Transverse colon (tissue), 4 donors: ENCODE results near the gene SLTM.
"Not testable (repeated sequence)": the region's sequence is repeated elsewhere in the genome, so short reads cannot be mapped to it uniquely, and the experiment has no call there.

Experiments used
- EP300 ChIP-seq: sonication (generic); formaldehyde crosslinking; IDR thresholded peaks from one replicate; pipeline ENCODE4 v1.6.1; 2017; ENCODE audit warnings: antibody characterized with exemption, low read depth
- POLR2A ChIP-seq: fragments of 450-650 bp; IDR thresholded peaks from one replicate; pipeline ENCODE4 v1.6.1; 2016; ENCODE audit warnings: antibody characterized with exemption, mild to moderate bottlenecking, moderate library complexity
- POLR2AphosphoS5 ChIP-seq, 3 donors: sonication (generic); formaldehyde crosslinking; IDR thresholded peaks; one replicate each; pipeline ENCODE4 v1.6.1; 2016; ENCODE audit warnings: antibody characterized with exemption in 3 of 3
- TF ChIP-seq, protein P1 (sequence below), 5 experiments: fragments of 200-600 bp in 3 of 5; fragments of 450-650 bp in 2 of 5; sonication (generic) in 3 of 5; IDR thresholded peaks; 1 replicate in 2 of 5; 2 replicates in 3 of 5; pipeline ENCODE4 v1.5.1; 2016 to 2017; ENCODE audit warnings: antibody characterized with exemption in 5 of 5, inconsistent platforms in 3 of 5, mild to moderate bottlenecking in 2 of 5, moderate library complexity in 1 of 5

GRCh38 chr15:58920447-58920846, 13.0 kb downstream of the SLTM start:
- TF ChIP-seq POLR2A; POLR2AphosphoS5 (IDR thresholded peaks at IDR 0.05); EP300: not testable (repeated sequence)
- TF ChIP-seq, protein P1, sequence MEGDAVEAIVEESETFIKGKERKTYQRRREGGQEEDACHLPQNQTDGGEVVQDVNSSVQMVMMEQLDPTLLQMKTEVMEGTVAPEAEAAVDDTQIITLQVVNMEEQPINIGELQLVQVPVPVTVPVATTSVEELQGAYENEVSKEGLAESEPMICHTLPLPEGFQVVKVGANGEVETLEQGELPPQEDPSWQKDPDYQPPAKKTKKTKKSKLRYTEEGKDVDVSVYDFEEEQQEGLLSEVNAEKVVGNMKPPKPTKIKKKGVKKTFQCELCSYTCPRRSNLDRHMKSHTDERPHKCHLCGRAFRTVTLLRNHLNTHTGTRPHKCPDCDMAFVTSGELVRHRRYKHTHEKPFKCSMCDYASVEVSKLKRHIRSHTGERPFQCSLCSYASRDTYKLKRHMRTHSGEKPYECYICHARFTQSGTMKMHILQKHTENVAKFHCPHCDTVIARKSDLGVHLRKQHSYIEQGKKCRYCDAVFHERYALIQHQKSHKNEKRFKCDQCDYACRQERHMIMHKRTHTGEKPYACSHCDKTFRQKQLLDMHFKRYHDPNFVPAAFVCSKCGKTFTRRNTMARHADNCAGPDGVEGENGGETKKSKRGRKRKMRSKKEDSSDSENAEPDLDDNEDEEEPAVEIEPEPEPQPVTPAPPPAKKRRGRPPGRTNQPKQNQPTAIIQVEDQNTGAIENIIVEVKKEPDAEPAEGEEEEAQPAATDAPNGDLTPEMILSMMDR (IDR thresholded peaks at IDR 0.05): not testable (repeated sequence)
